Stimulated activated memory B cell treated with anti-CD40 and anti-IgM and Interleukin-4, amounts not matched to agents 10 μg/mL and 1 μg/mL and 100 μg/mL, for 72 hours (primary cell): Measurements from ENCODE around the gene EN2.
A peak's percentile ranks its signal among the peaks of the same experiment; 100 is the strongest.

Experiments
- ATAC-seq: fragments of 150-1000 bp; cut with Tn5 transposase; 2 replicates; pipeline ENCODE4 v1.10.0; 2021
- H3K27ac Mint-ChIP-seq: one replicate; pipeline ENCODE4 v1.8.0; 2022; ENCODE audit warnings: mild to moderate bottlenecking, mixed read lengths
- H3K27me3 Mint-ChIP-seq: one replicate; pipeline ENCODE4 v1.8.0; 2022; ENCODE audit warnings: mixed read lengths
- H3K36me3 Mint-ChIP-seq: one replicate; pipeline ENCODE4 v1.8.0; 2022; ENCODE audit warnings: mixed read lengths
- H3K4me1 Mint-ChIP-seq: one replicate; pipeline ENCODE4 v1.8.0; 2022; ENCODE audit warnings: mixed read lengths
- H3K4me3 Mint-ChIP-seq: one replicate; pipeline ENCODE4 v1.8.0; 2022; ENCODE audit warnings: mild to moderate bottlenecking, moderate library complexity, mixed read lengths
- H3K9me3 Mint-ChIP-seq: one replicate; pipeline ENCODE4 v1.8.0; 2022; ENCODE audit warnings: mixed read lengths

Gene EN2

GRCh38 chr7:155491812-155492211 is 33.9 kb downstream of the EN2 start:
- Mint-ChIP-seq H3K36me3 (peaks cover 5% of the 10 kb centered on the region), H3K9me3 (peaks cover 6% of the 10 kb centered on the region), H3K4me1 (peaks cover 35% of the 10 kb centered on the region), H3K27ac (peak overlapping the region; percentile 87), H3K4me3 (peak overlapping the region; percentile 54), H3K27me3 (peaks cover 25% of the 10 kb centered on the region)
- no peak for ATAC-seq

DNA sequence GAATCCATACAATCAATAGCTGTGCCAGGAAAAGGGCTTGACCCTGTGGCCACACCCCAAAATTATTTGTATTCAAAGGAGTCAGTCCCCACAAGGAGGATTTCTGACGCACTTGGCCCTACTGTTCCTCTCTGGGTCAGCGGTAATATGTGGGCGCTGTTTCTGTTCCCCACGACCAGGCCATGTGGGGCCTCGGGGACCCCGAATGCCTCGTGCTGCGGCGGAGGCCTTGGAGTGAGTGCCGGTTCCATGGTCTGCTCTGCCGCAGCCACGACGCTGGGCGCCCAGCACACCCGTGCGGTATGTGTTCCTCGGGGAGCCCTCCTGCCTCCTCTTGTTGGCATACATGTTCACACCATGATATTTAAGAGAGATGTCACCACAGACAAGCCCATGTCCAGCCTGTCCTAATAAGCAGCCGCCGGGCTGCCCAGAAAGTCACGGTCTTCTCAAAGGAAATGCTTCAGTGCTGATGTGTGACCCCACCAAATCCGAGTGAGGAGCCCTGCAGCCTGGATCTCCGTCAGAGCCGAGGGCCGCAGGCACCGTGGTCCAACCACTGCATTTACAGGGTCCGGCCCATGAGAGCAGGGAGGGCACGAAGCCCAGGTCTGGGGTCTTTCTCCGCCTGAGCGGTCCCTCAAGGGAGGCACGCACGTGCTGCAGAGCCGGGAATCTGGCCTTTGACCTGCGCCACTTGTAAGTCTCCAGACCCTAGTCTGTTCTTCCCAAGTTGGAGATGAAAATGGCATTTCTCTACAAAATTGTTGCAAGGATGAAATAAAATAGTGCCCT is 36.0 kb downstream of the EN2 start:
- H3K4me1 Mint-ChIP-seq, result peaks cover 32% of the 10 kb centered on the region
- no peak for ATAC-seq
- H3K27ac Mint-ChIP-seq, result no peak overlapping the region
- no peak overlapping the region for H3K4me3 Mint-ChIP-seq
- peaks cover 5% of the 10 kb centered on the region for H3K36me3 Mint-ChIP-seq
- peaks cover 31% of the 10 kb centered on the region for H3K27me3 Mint-ChIP-seq
- H3K9me3 Mint-ChIP-seq, result peaks cover 6% of the 10 kb centered on the region

DNA sequence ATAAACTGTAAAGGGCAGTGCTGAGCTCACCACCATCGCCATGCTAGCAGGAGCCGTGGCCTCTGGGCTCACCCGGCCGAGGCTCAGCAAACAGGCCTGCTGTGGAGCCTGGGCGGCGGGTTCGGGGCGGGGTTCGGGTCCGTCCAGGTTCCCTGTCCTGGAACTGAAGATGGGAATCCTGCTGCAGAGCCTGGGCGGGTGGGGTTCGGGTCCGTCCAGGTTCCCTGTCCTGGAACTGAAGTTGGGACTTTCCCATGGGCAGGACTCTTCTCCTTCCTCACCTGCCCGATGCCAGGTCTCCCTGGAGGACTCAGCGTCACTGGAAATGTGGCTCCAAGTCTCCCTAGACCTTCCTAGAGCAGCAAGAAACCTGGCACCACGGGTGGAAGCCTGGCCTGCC is 36.6 kb downstream of the EN2 start:
- Mint-ChIP-seq H3K27ac (no peak overlapping the region), H3K4me1 (peaks cover 26% of the 10 kb centered on the region), H3K27me3 (peaks cover 37% of the 10 kb centered on the region), H3K36me3 (peaks cover 5% of the 10 kb centered on the region), H3K4me3 (no peak overlapping the region), H3K9me3 (peaks cover 6% of the 10 kb centered on the region)
- no peak for ATAC-seq

GRCh38 chr7:155495440-155496248 is 37.7 kb downstream of the EN2 start:
- no peak for ATAC-seq
- Mint-ChIP-seq H3K4me1 (peaks cover 15% of the 10 kb centered on the region), H3K27ac (no peak overlapping the region), H3K9me3 (peaks cover 6% of the 10 kb centered on the region), H3K4me3 (no peak overlapping the region), H3K36me3 (peaks cover 5% of the 10 kb centered on the region), H3K27me3 (peaks cover 43% of the 10 kb centered on the region)

- H3K9me3 Mint-ChIP-seq, result peaks cover 6% of the 10 kb centered on the region
- no peaks in the 10 kb centered on the region for H3K36me3 Mint-ChIP-seq
- H3K4me1 Mint-ChIP-seq, result peaks cover 7% of the 10 kb centered on the region
- no peak overlapping the region for H3K27ac Mint-ChIP-seq
- no peak overlapping the region for H3K4me3 Mint-ChIP-seq
- ATAC-seq, result no peak
- peaks cover 40% of the 10 kb centered on the region for H3K27me3 Mint-ChIP-seq
Observed at GRCh38 chr7:155496267-155497005, 38.5 kb downstream of the EN2 start.

GRCh38 chr7:155497149-155497901 is 39.4 kb downstream of the EN2 start:
- no peaks in the 10 kb centered on the region for H3K4me1 Mint-ChIP-seq
- H3K9me3 Mint-ChIP-seq, result no peaks in the 10 kb centered on the region
- no peak overlapping the region for H3K4me3 Mint-ChIP-seq
- ATAC-seq, result peak; percentile 48
- no peak overlapping the region for H3K27ac Mint-ChIP-seq
- no peaks in the 10 kb centered on the region for H3K36me3 Mint-ChIP-seq
- peaks cover 38% of the 10 kb centered on the region for H3K27me3 Mint-ChIP-seq

GRCh38 chr7:155505422-155505793 is 47.5 kb downstream of the EN2 start:
- Mint-ChIP-seq H3K4me1 (peaks cover 14% of the 10 kb centered on the region), H3K9me3 (peaks cover 5% of the 10 kb centered on the region), H3K4me3 (no peak overlapping the region), H3K27ac (no peak overlapping the region), H3K27me3 (peaks cover 75% of the 10 kb centered on the region), H3K36me3 (peaks cover 5% of the 10 kb centered on the region)
- no peak for ATAC-seq

- Mint-ChIP-seq H3K9me3 (peaks cover 5% of the 10 kb centered on the region), H3K4me1 (peaks cover 14% of the 10 kb centered on the region), H3K36me3 (peaks cover 5% of the 10 kb centered on the region), H3K27ac (no peak overlapping the region), H3K4me3 (no peak overlapping the region), H3K27me3 (peaks cover 81% of the 10 kb centered on the region)
- no peak for ATAC-seq
Observed at GRCh38 chr7:155506854-155507337, 49.0 kb downstream of the EN2 start.

DNA sequence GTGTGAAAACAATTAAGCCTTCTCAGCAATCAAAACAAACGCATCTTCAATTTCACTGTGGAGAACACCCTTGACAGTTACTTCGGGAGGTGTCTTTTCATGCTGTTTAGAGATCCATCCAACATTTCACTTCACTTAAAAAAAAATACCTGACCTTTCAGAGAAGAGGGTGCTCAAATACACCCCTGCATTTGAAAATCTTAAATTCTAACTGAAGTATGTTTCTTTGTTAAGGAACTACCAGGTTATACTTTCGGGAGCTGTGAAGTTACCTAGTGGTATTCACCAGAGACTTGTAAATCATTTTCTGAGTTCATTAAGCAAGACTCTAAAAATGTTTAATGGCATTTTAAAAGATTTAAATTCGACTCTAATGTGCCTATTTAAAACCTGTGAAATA is 49.6 kb downstream of the EN2 start:
- H3K4me3 Mint-ChIP-seq, result no peak overlapping the region
- H3K27me3 Mint-ChIP-seq, result peaks cover 81% of the 10 kb centered on the region
- peaks cover 5% of the 10 kb centered on the region for H3K9me3 Mint-ChIP-seq
- ATAC-seq, result no peak
- H3K27ac Mint-ChIP-seq, result no peak overlapping the region
- H3K4me1 Mint-ChIP-seq, result peaks cover 14% of the 10 kb centered on the region
- H3K36me3 Mint-ChIP-seq, result peaks cover 5% of the 10 kb centered on the region

- Mint-ChIP-seq H3K27me3 (peaks cover 81% of the 10 kb centered on the region), H3K4me3 (no peak overlapping the region), H3K4me1 (peaks cover 14% of the 10 kb centered on the region), H3K27ac (no peak overlapping the region), H3K9me3 (peaks cover 5% of the 10 kb centered on the region), H3K36me3 (peaks cover 5% of the 10 kb centered on the region)
- no peak for ATAC-seq
Observed at GRCh38 chr7:155508376-155509358, 50.7 kb downstream of the EN2 start.

- H3K4me3 Mint-ChIP-seq, result peak overlapping the region; percentile 43
Observed at GRCh38 chr7:155509359-155509724, 51.4 kb downstream of the EN2 start.

GRCh38 chr7:155509725-155510551 is 52.0 kb downstream of the EN2 start:
- Mint-ChIP-seq H3K36me3 (peaks cover 5% of the 10 kb centered on the region), H3K27me3 (peaks cover 92% of the 10 kb centered on the region), H3K4me3 (peak overlapping the region; percentile 46), H3K9me3 (peaks cover 5% of the 10 kb centered on the region), H3K4me1 (peaks cover 14% of the 10 kb centered on the region), H3K27ac (no peak overlapping the region)
- ATAC-seq, result no peak

More at GRCh38 chr7:155509359-155509724, 51.4 kb downstream of the EN2 start:
- Mint-ChIP-seq H3K27ac (no peak overlapping the region), H3K36me3 (peaks cover 5% of the 10 kb centered on the region), H3K4me1 (peaks cover 14% of the 10 kb centered on the region), H3K9me3 (peaks cover 5% of the 10 kb centered on the region), H3K27me3 (peaks cover 88% of the 10 kb centered on the region)
- no peak for ATAC-seq
